ENCODE results near the gene RILP.

The RILP gene

DNA sequence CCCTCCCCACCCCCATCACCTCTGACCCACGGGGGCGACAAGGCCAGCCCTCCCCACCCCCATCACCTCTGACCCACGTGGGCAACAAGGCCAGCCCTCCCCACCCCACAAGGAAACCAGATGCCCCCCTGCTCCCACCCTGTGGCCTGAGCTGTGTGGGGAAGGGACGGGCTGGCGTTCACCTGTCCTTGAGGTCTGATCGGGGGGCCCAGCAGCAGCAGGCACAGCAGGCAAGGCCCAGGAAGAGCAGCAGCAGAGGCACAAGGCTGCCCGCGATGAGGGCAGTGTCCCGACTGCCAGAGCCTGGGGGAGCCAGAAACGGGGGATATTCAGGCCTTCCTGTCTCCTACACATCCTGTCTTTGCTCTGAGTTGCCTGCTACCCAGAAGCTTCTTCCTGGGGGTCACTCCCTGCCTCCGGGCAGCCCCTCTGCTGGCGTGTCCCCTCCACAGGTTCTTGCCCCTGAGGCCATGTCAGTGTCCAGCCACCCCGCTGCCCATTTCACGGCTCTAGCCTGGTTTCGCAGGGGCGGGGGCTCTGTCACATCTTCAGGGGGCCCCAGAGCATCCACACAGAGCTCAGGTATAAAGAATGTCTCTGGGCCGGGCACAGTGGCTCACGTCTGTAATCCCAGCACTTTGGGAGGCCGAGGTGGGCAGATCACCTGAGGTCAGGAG is 10.9 kb downstream of the RILP start:
- peaks cover 0 to 5% (median 5%) of the 10 kb centered on the region in 4 experiments for H3K4me1 ChIP-seq (ENCODE audit: control extremely low read depth in 1 of 4, control insufficient read depth in 4 of 4, insufficient read depth in 4 of 4, low read length in 3 of 4)
- WGBS (ENCODE audit: insufficient coverage), result 95% methylated on average over 15 of the region's 19 CpGs
- ChIA-PET CTCF (interaction anchor here (1.0 kb wide), 1 partner anchor 9 kb away, joined by 3 read pairs; no protein-coding TSS in a partner anchor), POLR2A (no interaction called here)
- DNase-seq, result no peak
- no peaks in the 10 kb centered on the region for H3K9me3 ChIP-seq (ENCODE audit: control extremely low read depth in 1 of 5, control insufficient read depth in 4 of 5, insufficient read depth in 2 of 5, low read depth in 1 of 5, low read length in 4 of 5)
- H3K36me3 ChIP-seq (ENCODE audit: control insufficient read depth in 4 of 4, insufficient read depth in 4 of 4, low read length in 3 of 4), result peaks cover 0 to 61% (median 41%) of the 10 kb centered on the region in 4 experiments
- H3K27ac ChIP-seq (ENCODE audit: insufficient read depth in 1 of 2, low read depth in 1 of 2, low read length in 2 of 2, poor library complexity in 1 of 2, severe bottlenecking in 2 of 2), result no peak overlapping the region
- H3K27me3 ChIP-seq (replicated peaks in 2 of 5; ENCODE audit: control insufficient read depth in 4 of 5, insufficient read depth in 5 of 5, low read length in 4 of 5), result no peaks in the 10 kb centered on the region
- no peak overlapping the region for H3K4me3 ChIP-seq (ENCODE audit: control insufficient read depth in 1 of 7, extremely low read depth in 1 of 7, insufficient read depth in 4 of 7, low read depth in 2 of 7, low read length in 6 of 7)

DNA sequence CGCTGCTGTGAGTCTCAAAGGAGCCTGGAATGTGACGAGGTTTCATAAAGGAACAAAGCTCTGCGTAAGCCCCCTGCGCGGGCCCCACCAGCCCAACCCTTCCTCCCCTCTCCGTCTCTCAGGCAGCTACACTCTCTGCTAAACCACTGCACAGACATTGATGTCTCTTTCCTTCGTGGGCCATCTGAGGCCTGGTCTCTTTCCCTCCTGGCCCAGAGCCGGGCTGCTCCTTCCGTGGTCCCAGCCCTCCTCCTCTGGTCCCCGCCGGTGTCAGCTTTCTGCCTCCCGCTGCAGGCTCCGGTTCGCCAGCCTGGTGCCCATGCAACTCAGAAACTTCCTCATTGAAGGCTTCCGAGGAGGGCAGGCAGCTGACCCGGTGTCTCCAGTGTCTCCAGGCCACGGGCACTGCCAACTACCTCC is 11.5 kb downstream of the RILP start:
- POLR2A ChIA-PET, result no interaction called here
- CTCF ChIA-PET, result interaction anchor here (1.0 kb wide), 1 partner anchor 10 kb away, joined by 3 read pairs; no protein-coding TSS in a partner anchor
- no peak for DNase-seq

DNA sequence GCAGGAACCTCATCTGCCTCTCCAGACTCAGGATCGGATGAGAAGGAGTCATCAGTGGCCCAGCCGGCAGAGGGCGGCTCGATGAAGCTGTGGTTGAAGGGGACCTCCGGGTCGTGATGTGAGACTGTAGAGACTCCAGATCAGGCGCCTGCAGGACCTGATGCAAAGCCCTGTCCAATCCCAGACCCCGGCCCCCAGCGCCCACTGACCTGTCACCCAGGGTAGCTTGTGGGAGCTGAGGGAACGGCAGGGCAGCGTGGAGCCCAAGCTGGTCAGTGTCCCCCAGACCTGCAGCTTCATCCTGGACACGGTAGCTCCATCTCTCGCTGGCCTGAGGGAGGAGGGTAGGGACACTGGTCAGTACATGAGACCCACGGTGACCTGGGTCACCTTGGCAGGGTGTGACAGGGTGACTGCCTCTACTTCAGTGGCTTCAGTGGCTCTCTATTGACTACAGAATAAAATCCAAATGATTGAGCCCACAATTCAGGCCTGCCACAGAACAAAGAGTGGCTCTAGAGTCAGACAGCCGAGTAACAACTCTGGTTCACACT is 12.9 kb downstream of the RILP start:
- ChIA-PET CTCF (interaction anchor here (0.7 to 1.2 kb wide), 4 partner anchors 12 to 65 kb away, joined by 3 to 8 read pairs (median 3); partner anchors contain the start of gene RILP), POLR2A (interaction anchor here (0.6 kb wide), 1 partner anchor 277 kb away, joined by 4 read pairs; no protein-coding TSS in a partner anchor)
- H3K27ac ChIP-seq (ENCODE audit: insufficient read depth in 1 of 2, low read depth in 1 of 2, low read length in 2 of 2, poor library complexity in 1 of 2, severe bottlenecking in 2 of 2), result no peak overlapping the region
- WGBS (ENCODE audit: insufficient coverage), result 95% methylated on average over 15 of the region's 15 CpGs
- H3K36me3 ChIP-seq (ENCODE audit: control insufficient read depth in 4 of 4, insufficient read depth in 4 of 4, low read length in 3 of 4), result peaks cover 0 to 61% (median 41%) of the 10 kb centered on the region in 4 experiments
- H3K27me3 ChIP-seq (replicated peaks in 2 of 5; ENCODE audit: control insufficient read depth in 4 of 5, insufficient read depth in 5 of 5, low read length in 4 of 5), result no peaks in the 10 kb centered on the region
- H3K4me1 ChIP-seq (ENCODE audit: control extremely low read depth in 1 of 4, control insufficient read depth in 4 of 4, insufficient read depth in 4 of 4, low read length in 3 of 4), result no peaks in the 10 kb centered on the region
- no peaks in the 10 kb centered on the region for H3K9me3 ChIP-seq (ENCODE audit: control extremely low read depth in 1 of 5, control insufficient read depth in 4 of 5, insufficient read depth in 2 of 5, low read depth in 1 of 5, low read length in 4 of 5)
- no peak overlapping the region for H3K4me3 ChIP-seq (ENCODE audit: control insufficient read depth in 1 of 7, extremely low read depth in 1 of 7, insufficient read depth in 4 of 7, low read depth in 2 of 7, low read length in 6 of 7)
- no peak for DNase-seq

More for the DNA sequence above, 11.5 kb downstream of the RILP start:
- H3K4me1 ChIP-seq (ENCODE audit: control extremely low read depth in 1 of 4, control insufficient read depth in 4 of 4, insufficient read depth in 4 of 4, low read length in 3 of 4), result no peaks in the 10 kb centered on the region
- no peak overlapping the region for H3K4me3 ChIP-seq (ENCODE audit: control insufficient read depth in 1 of 7, extremely low read depth in 1 of 7, insufficient read depth in 4 of 7, low read depth in 2 of 7, low read length in 6 of 7)
- peaks cover 0 to 61% (median 41%) of the 10 kb centered on the region in 4 experiments for H3K36me3 ChIP-seq (ENCODE audit: control insufficient read depth in 4 of 4, insufficient read depth in 4 of 4, low read length in 3 of 4)
- no peak overlapping the region for H3K27ac ChIP-seq (ENCODE audit: insufficient read depth in 1 of 2, low read depth in 1 of 2, low read length in 2 of 2, poor library complexity in 1 of 2, severe bottlenecking in 2 of 2)
- no peaks in the 10 kb centered on the region for H3K27me3 ChIP-seq (replicated peaks in 2 of 5; ENCODE audit: control insufficient read depth in 4 of 5, insufficient read depth in 5 of 5, low read length in 4 of 5)
- WGBS (ENCODE audit: insufficient coverage), result 80% methylated on average over 16 of the region's 17 CpGs
- no peaks in the 10 kb centered on the region for H3K9me3 ChIP-seq (ENCODE audit: control extremely low read depth in 1 of 5, control insufficient read depth in 4 of 5, insufficient read depth in 2 of 5, low read depth in 1 of 5, low read length in 4 of 5)

DNA sequence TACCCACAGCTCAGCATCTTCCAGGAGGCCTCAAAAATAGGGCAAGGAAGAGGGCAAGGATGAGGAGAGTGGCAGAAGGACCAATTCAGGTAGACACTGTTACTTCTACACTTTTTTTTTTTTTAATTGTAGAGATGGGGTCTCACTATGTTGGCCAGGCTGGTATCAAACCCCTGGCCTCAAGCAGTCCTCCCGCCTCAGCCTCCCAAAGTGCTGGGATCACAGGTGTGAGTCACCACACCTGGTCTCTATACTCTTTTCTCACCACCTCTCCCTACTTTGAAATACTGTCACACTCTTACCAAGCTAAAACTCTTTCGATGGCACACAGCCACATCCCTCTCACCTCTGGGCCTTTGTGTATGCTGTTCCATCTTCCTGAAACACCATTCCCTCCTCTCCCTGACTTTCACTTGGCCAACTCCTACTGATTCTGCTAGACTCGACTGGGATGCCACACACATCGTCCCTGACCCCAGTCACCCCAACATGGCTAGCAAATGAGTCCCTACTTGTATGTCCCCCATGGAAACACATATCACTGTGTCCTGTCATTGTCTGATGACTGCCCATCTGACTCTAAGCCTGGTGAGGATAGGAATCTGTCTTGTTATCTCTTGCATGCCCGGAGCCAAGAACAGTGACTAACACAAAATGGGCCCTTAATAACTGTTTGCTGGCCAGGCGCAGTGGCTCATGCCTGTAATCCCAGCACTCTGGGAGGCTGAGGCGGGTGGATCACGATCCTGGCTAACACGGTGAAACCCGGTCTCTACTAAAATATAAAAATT is 13.8 kb downstream of the RILP start:
- ChIA-PET CTCF (interaction anchor here (0.7 to 1.4 kb wide), 5 partner anchors 9 to 69 kb away, joined by 3 to 5 read pairs (median 3); no protein-coding TSS in a partner anchor), POLR2A (interaction anchor here (0.6 kb wide), 2 partner anchors 87 to 278 kb away, joined by 4 to 5 read pairs; no protein-coding TSS in a partner anchor)
- Histone ChIP-seq H3K9me3 (ENCODE audit: control extremely low read depth in 1 of 5, control insufficient read depth in 4 of 5, insufficient read depth in 2 of 5, low read depth in 1 of 5, low read length in 4 of 5) (no peaks in the 10 kb centered on the region), H3K4me3 (ENCODE audit: control insufficient read depth in 1 of 7, extremely low read depth in 1 of 7, insufficient read depth in 4 of 7, low read depth in 2 of 7, low read length in 6 of 7) (no peak overlapping the region), H3K36me3 (ENCODE audit: control insufficient read depth in 4 of 4, insufficient read depth in 4 of 4, low read length in 3 of 4) (peaks cover 0 to 58% (median 40%) of the 10 kb centered on the region in 4 experiments), H3K27ac (ENCODE audit: insufficient read depth in 1 of 2, low read depth in 1 of 2, low read length in 2 of 2, poor library complexity in 1 of 2, severe bottlenecking in 2 of 2) (no peak overlapping the region), H3K4me1 (ENCODE audit: control extremely low read depth in 1 of 4, control insufficient read depth in 4 of 4, insufficient read depth in 4 of 4, low read length in 3 of 4) (peaks cover 0 to 5% (median 2%) of the 10 kb centered on the region in 4 experiments), H3K27me3 (replicated peaks in 2 of 5; ENCODE audit: control insufficient read depth in 4 of 5, insufficient read depth in 5 of 5, low read length in 4 of 5) (no peaks in the 10 kb centered on the region)
- no peak for DNase-seq
- WGBS (ENCODE audit: insufficient coverage), result 97% methylated on average over 8 of the region's 10 CpGs

DNA sequence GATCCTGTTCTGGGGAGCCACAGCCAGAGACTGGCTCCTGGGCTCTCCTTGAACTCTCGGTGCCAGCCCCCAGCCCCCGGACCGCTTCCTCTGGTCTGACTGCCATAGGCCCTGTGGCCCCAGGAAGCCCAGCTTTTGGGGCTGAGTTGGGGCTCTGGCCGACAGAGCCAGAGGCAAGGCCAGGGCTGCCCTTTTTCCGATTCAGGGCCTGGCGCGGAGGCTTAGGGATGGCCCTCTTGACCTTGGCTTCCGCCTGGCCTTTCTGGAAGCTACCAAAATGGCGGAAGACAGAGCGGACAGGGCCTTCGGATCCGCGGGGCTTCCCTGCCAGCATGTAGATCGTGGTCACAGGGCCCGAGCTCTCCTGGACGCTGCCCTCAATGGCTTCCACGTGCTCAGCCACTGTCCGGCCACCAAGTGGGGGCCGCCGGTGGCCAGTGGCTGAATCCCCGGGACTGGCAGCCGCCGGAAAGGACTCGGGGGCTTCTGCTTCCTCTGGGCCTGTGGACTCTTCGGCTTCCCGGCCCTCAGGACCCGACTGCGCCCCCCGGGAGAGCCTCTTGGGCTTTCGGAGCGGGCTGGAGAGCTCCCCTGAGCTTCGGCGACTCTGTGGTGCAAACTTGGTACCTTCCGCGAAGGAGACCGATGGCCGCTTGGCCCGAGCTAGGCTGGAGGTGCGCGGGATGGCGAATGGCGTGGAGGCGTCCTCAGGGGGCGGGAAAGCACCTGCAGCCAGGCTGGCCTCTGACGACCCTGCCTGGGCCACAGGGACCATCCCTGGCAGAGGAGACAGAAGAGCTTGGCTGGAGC is 14.6 kb downstream of the RILP start:
- H3K4me1 ChIP-seq (ENCODE audit: control extremely low read depth in 1 of 4, control insufficient read depth in 4 of 4, insufficient read depth in 4 of 4, low read length in 3 of 4), result peaks cover 0 to 7% (median 5%) of the 10 kb centered on the region in 4 experiments
- no peak overlapping the region for H3K4me3 ChIP-seq (ENCODE audit: control insufficient read depth in 1 of 7, extremely low read depth in 1 of 7, insufficient read depth in 4 of 7, low read depth in 2 of 7, low read length in 6 of 7)
- WGBS (ENCODE audit: insufficient coverage), result 97% methylated on average over 39 of the region's 45 CpGs
- H3K27me3 ChIP-seq (replicated peaks in 2 of 5; ENCODE audit: control insufficient read depth in 4 of 5, insufficient read depth in 5 of 5, low read length in 4 of 5), result no peaks in the 10 kb centered on the region
- no peak for DNase-seq
- CTCF ChIA-PET, result interaction anchor here (1.0 to 11.2 kb wide), 4 partner anchors 9 to 68 kb away, joined by 3 to 225 read pairs (median 4); no protein-coding TSS in a partner anchor
- no peak overlapping the region for H3K27ac ChIP-seq (ENCODE audit: insufficient read depth in 1 of 2, low read depth in 1 of 2, low read length in 2 of 2, poor library complexity in 1 of 2, severe bottlenecking in 2 of 2)
- POLR2A ChIA-PET, result interaction anchor here (0.6 kb wide), 1 partner anchor 87 kb away, joined by 5 read pairs; no protein-coding TSS in a partner anchor
- H3K9me3 ChIP-seq (ENCODE audit: control extremely low read depth in 1 of 5, control insufficient read depth in 4 of 5, insufficient read depth in 2 of 5, low read depth in 1 of 5, low read length in 4 of 5), result no peaks in the 10 kb centered on the region
- peaks cover 0 to 51% (median 37%) of the 10 kb centered on the region in 4 experiments for H3K36me3 ChIP-seq (ENCODE audit: control insufficient read depth in 4 of 4, insufficient read depth in 4 of 4, low read length in 3 of 4)

DNA sequence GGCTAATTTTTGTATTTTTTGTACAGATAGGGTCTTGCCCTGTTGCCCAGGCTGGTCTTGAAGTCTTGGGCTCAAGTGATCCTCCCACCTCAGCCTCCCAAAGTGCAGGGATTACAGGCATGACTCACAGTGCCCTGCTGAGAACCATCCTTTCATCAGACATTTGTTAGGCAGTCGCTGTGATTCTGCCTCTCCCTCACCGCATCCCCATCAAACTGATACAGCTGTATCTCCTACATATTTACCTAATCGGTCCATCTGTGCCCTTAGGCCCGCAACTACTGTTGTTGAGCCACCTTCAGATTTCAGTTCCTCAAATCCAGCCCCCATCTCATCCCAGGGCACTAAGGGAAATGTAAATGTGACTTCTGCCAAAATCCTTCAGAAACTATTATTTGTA is 19.0 kb downstream of the RILP start:
- CTCF ChIA-PET, result interaction anchor here (0.6 to 11.2 kb wide), 21 partner anchors 13 to 371 kb away, joined by 3 to 225 read pairs (median 4); partner anchors contain the start of genes RILP and SCARF1
- POLR2A ChIA-PET, result interaction anchor here (0.6 to 4.1 kb wide), 4 partner anchors 14 to 56 kb away, joined by 3 to 40 read pairs (median 4); partner anchors contain the start of gene SCARF1
- H3K27ac ChIP-seq (ENCODE audit: insufficient read depth in 1 of 2, low read depth in 1 of 2, low read length in 2 of 2, poor library complexity in 1 of 2, severe bottlenecking in 2 of 2), result no peak overlapping the region
- H3K4me1 ChIP-seq (ENCODE audit: control extremely low read depth in 1 of 4, control insufficient read depth in 4 of 4, insufficient read depth in 4 of 4, low read length in 3 of 4), result peaks cover 3 to 48% (median 39%) of the 10 kb centered on the region in 4 experiments
- H3K27me3 ChIP-seq (replicated peaks in 2 of 5; ENCODE audit: control insufficient read depth in 4 of 5, insufficient read depth in 5 of 5, low read length in 4 of 5), result no peaks in the 10 kb centered on the region
- no peak for DNase-seq
- H3K9me3 ChIP-seq (ENCODE audit: control extremely low read depth in 1 of 5, control insufficient read depth in 4 of 5, insufficient read depth in 2 of 5, low read depth in 1 of 5, low read length in 4 of 5), result no peaks in the 10 kb centered on the region
- no peak overlapping the region for H3K4me3 ChIP-seq (ENCODE audit: control insufficient read depth in 1 of 7, extremely low read depth in 1 of 7, insufficient read depth in 4 of 7, low read depth in 2 of 7, low read length in 6 of 7)
- WGBS (ENCODE audit: insufficient coverage), result 100% methylated on average over 4 of the region's 4 CpGs
- peaks cover 0 to 14% (median 11%) of the 10 kb centered on the region in 4 experiments for H3K36me3 ChIP-seq (ENCODE audit: control insufficient read depth in 4 of 4, insufficient read depth in 4 of 4, low read length in 3 of 4)

Data from common myeloid progenitor, CD34-positive (primary cell).